Measurements from ENCODE around the gene GAS2. TPM values are rescaled to one million over a fixed set of nuclear protein-coding genes. Genes with fewer than 3 reads are reported as not detected.

GAS2 gene
- total RNA-seq, 1 donor from 2014 or later = 3.4 TPM

GRCh38 chr11:22677153-22677903 is 10.9 kb downstream of the GAS2 start:
- H3K27me3 Mint-ChIP-seq (ENCODE audit: low read depth) = no peaks in the 10 kb centered on the region
- no peak for DNase-seq (ENCODE audit: low read depth, low spot score)

GRCh38 chr11:22680628-22681027 is 14.2 kb downstream of the GAS2 start:
- Mint-ChIP-seq H3K4me3 (no peak overlapping the region), H3K27ac (ENCODE audit: unreplicated experiment) (no peak overlapping the region), H3K9me3 (no peaks in the 10 kb centered on the region), H3K36me3 (ENCODE audit: low read depth) (no peaks in the 10 kb centered on the region), H3K27me3 (ENCODE audit: low read depth) (no peaks in the 10 kb centered on the region), H3K4me1 (no peaks in the 10 kb centered on the region)
- no peak for DNase-seq (ENCODE audit: low read depth, low spot score)
- TF ChIP-seq CTCF (conservative IDR thresholded peaks at IDR 0.05) = no peak

More at GRCh38 chr11:22677153-22677903, 10.9 kb downstream of the GAS2 start:
- Mint-ChIP-seq H3K4me1 (no peaks in the 10 kb centered on the region), H3K9me3 (no peaks in the 10 kb centered on the region), H3K27ac (ENCODE audit: unreplicated experiment) (no peak overlapping the region), H3K4me3 (no peak overlapping the region), H3K36me3 (ENCODE audit: low read depth) (no peaks in the 10 kb centered on the region)
- TF ChIP-seq CTCF (conservative IDR thresholded peaks at IDR 0.05) = no peak

GRCh38 chr11:22681281-22681812 is 14.9 kb downstream of the GAS2 start:
- Mint-ChIP-seq H3K27ac (ENCODE audit: unreplicated experiment) (no peak overlapping the region), H3K4me1 (no peaks in the 10 kb centered on the region), H3K27me3 (ENCODE audit: low read depth) (no peaks in the 10 kb centered on the region), H3K9me3 (no peaks in the 10 kb centered on the region), H3K36me3 (ENCODE audit: low read depth) (no peaks in the 10 kb centered on the region), H3K4me3 (no peak overlapping the region)
- no peak for TF ChIP-seq CTCF (conservative IDR thresholded peaks at IDR 0.05)
- no peak for DNase-seq (ENCODE audit: low read depth, low spot score)

- TF ChIP-seq CTCF (conservative IDR thresholded peaks at IDR 0.05) = no peak
- Mint-ChIP-seq H3K27ac (ENCODE audit: unreplicated experiment) (no peak overlapping the region), H3K4me3 (no peak overlapping the region), H3K4me1 (peaks cover 3% of the 10 kb centered on the region), H3K36me3 (ENCODE audit: low read depth) (no peaks in the 10 kb centered on the region), H3K27me3 (ENCODE audit: low read depth) (no peaks in the 10 kb centered on the region), H3K9me3 (no peaks in the 10 kb centered on the region)
- no peak for DNase-seq (ENCODE audit: low read depth, low spot score)
These were observed 17.7 kb downstream of the GAS2 start for GRCh38 chr11:22684082-22684481.

GRCh38 chr11:22685111-22685510 is 18.7 kb downstream of the GAS2 start:
- no peak for TF ChIP-seq CTCF (conservative IDR thresholded peaks at IDR 0.05)
- Mint-ChIP-seq H3K36me3 (ENCODE audit: low read depth) (no peaks in the 10 kb centered on the region), H3K9me3 (no peaks in the 10 kb centered on the region), H3K4me1 (peaks cover 8% of the 10 kb centered on the region), H3K4me3 (no peak overlapping the region), H3K27ac (ENCODE audit: unreplicated experiment) (no peak overlapping the region), H3K27me3 (ENCODE audit: low read depth) (no peaks in the 10 kb centered on the region)
- no peak for DNase-seq (ENCODE audit: low read depth, low spot score)
